Superior temporal gyrus (tissue), 1 donor: ENCODE results near the gene STOX1.
"Not testable (repeated sequence)": the region's sequence is repeated elsewhere in the genome, so short reads cannot be mapped to it uniquely, and the experiment has no call there.

Experiments used
- DNase-seq: peaks from one replicate; pipeline ENCODE4 v3.0.0-alpha.2; 2016; ENCODE audit errors: extremely low spot score

The STOX1 gene

GRCh38 chr10:68829952-68830351 is 2.6 kb downstream of the STOX1 start:
- DNase-seq = no peak

GRCh38 chr10:68831961-68832455 is 4.7 kb downstream of the STOX1 start:
- DNase-seq = no peak

DNA sequence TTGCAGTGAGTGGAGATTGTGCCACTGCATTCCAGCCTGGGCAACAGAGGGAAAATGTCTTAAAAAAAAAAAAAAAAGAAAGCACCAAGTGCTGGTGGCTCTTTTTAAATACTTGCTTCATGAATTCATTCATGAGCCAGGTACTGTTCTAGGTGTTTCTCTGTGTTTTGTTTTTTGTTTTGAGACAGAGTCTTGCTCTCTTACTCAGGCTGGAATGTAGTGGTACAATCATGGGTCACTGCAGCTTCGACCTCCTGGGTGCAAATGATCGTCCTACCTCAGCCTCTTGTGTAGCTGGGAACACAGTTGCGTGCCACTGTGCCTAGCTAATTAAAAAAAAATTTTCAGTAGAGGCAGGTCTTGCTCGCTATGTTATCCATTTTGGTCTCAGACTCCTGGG is 5.3 kb downstream of the STOX1 start:
- no peak for DNase-seq

GRCh38 chr10:68837626-68838322 is 10.4 kb downstream of the STOX1 start:
- DNase-seq = no peak

GRCh38 chr10:68840650-68841049 is 13.3 kb downstream of the STOX1 start:
- DNase-seq = not testable (repeated sequence)

DNA sequence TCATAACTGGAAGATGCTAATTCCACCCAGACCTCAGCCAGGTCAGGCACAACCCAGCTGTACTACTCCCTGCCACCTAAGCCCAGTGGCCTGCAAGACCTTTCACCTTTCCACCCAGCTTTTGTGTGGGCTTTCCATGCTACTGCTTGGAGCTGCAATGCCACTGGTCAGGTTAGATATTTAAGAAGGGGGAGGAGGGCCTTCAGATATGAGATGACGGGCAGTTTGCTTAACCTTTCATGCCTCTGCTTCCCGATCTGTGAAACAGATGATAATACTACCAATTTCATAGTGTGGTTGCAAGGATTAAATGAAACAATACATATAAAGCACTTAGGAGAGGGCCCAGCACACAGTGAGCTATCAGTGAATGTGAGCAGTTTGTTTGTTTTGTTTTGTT is 20.9 kb downstream of the STOX1 start:
- no peak for DNase-seq

DNA sequence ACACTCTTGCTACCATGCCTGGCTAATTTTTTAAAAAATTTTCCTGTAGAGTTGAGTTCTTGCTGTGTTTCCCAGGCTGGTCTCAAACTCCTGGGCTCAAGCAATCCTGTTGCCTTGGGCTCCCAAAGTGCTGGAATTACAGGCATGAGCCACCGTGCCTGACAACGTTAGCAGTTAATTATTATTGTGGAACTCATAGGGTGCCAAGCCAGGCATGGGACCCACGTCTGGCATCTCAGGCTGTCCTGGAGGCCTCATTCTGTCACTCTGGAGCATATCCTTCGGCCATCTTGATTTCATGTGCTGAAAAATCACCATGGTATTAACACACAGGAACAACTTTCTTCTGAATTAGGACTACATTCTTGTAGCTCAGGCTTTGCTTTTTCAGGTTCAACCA is 21.5 kb downstream of the STOX1 start:
- no peak for DNase-seq

DNA sequence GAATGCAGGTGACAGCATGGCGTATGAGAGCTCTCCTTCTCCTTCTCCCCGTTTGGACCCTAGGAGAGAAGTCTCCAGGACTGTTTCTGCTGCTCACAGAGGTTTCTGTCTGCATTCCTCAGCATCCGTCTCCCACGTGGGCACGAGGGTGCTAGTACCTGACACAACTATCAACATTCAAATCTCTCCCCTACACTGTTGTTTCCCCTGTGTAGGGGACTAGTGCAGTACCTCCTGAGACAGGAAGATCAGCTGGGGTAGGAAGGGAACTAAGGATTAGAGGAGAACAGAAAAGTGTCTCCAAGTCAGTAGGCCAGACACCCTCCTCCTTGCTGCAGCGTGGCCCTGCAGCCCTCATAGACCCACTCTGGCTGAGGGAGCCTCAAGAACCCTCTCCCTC is 29.0 kb downstream of the STOX1 start:
- DNase-seq = no peak

DNA sequence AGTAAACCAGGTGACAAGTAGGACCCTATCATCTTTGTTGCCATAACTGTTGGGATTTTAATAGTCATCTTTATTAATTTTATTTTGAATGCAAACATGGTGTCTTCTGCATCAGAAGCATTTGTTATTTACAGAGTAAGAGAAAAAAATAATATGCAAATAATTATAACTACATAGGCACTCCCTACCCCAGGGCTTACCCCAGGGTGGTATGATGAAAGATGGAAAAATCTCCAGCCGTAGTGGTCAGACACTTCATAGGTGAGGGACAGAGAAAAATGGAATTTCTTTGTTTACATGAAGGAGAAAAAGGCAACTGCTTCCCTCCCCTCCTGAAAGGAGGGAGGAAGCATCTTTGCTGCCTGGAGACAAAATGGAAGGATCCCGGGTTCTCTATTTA is 29.7 kb downstream of the STOX1 start:
- no peak for DNase-seq

GRCh38 chr10:68861253-68861652 is 33.9 kb downstream of the STOX1 start:
- no peak for DNase-seq

DNA sequence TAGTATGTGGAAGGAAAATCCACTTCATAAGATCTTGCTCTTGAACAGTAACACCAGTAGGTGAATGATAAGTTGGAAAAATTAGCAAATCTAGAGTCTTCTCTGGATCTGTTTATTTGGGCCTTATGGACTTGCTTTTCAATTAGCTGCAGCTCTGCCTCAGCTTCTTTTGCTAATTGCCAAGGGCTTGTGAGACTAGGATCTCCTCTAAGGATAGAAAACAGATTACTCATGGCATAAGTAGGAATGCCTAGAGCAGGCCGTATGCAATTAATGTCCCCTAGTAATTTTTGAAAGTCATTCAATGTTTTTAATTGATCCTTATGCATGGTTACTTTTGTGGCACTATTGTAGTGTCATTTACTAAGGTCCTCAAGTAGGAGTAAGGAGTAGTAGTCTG is 37.3 kb downstream of the STOX1 start:
- DNase-seq = no peak

DNA sequence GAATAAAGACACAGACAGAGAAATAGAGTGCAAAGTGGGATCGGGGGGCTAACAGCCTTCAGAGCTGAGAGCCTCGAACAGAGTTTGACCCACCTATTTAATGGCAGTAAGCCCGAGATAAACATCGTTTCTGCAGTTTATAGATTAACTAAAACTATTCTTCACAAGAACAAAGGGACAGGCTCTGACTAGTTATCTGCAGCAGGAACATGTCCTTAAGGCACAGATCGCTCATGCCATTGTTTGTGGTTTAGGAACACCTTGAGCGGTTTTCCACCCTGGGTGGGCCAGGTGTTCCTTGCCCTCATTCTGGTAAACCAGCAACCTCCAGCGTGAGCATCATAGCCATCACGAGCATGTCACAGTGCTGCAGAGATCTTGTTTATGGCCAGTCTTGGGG is 40.8 kb downstream of the STOX1 start:
- not testable (repeated sequence) for DNase-seq

GRCh38 chr10:68869623-68870022 is 42.3 kb downstream of the STOX1 start:
- DNase-seq = no peak

DNA sequence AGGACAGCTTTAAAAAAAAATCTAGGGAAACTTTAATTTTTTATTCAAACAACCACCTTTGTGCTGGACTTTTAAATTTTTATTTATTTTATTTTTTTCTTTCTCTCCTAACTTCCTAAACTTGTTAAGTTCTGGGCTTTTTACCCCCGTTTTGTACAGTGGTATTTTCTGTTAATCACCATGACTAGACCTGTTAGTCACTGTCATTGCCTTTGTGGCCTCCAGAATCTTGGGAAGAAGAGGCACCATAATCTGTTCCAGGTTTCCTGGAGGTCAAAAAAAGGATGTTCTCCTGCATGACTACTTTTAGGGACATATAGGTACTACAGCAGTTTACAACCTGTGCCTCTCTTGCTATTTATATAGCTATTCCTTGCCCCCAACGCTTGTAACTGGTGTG is 42.7 kb downstream of the STOX1 start:
- no peak for DNase-seq

- DNase-seq = no peak
Observed at GRCh38 chr10:68870545-68871104, 43.3 kb downstream of the STOX1 start.

DNA sequence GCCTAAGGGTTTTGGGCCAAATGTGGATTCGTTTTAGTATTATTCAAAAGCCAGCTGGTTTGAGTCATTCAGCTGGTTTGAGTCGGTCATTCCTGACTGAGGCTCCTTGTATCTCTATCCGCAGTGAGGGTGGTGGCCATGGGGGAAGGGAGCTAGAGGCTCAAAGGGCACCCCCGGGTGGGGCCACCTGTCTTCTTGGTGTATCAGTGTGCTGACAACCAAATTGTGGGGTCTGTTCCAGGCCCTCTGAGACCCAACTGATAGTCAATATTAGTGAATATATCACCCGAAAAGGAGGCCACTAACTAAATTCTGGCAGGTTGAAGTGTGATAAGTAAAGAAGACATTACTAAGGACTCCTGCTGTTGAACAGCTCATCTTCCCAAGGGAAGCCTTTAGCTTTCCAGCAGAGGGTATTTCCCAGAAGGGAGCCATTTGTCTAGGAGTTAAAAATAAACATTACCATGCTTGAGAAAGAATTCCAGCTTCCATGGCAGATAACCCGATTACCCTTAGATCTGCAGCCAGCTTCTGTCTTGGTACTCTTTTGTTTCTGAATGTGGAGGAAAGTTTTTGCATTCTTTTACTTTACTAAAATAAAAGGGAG is 43.9 kb downstream of the STOX1 start:
- no peak for DNase-seq

- DNase-seq = no peak
Observed at GRCh38 chr10:68871731-68872342, 44.5 kb downstream of the STOX1 start.

- DNase-seq = no peak
Observed at GRCh38 chr10:68876246-68877138, 49.2 kb downstream of the STOX1 start.

DNA sequence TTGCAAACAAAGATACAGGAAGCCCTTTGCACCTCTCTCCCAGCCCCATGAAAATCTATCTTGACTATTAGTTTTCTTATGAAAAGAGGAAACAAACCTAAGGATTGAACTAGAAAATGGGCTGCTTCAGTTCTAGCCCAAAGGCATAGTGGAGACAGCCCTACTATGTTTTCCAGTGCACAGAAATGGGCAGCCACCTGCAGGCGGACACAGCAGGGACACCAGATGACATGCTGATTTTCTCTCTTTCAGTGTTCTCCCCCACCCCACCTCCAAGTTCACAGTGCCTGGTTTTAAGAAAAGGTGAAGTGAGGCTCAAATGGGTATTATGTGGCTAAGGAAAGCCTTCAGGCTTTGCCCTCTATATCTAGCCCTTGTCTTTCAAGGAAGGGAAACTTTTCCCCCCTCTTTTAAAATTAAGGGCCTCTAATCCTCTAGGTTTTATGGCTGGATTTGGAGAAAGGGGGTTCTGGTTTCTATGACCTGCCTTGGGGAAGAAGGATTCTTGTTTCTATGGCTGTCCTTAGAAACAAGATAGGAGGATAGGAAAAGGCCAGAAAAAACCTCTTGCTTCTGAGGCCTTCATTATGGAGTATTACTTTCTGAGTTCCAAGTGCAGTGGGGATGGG is 50.3 kb downstream of the STOX1 start:
- no peak for DNase-seq

DNA sequence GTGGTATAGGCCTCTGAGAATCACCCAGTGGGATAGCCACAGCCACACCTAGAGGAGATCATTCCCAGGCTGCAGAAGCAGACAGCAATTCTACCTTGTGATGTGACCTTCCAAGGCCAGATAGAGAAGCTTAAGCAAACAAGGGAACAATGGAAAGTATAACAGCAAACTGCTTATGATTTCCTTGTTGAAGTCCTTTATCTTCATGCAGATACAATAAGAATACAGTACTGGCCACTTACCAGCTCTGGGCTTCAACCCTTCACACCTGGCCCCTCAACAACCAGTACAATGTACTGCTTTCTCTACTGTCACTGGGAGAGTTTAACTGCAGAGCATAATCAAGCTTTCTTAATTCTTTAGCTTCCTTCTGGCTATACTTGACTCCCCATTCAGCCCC is 51.2 kb downstream of the STOX1 start:
- no peak for DNase-seq

DNA sequence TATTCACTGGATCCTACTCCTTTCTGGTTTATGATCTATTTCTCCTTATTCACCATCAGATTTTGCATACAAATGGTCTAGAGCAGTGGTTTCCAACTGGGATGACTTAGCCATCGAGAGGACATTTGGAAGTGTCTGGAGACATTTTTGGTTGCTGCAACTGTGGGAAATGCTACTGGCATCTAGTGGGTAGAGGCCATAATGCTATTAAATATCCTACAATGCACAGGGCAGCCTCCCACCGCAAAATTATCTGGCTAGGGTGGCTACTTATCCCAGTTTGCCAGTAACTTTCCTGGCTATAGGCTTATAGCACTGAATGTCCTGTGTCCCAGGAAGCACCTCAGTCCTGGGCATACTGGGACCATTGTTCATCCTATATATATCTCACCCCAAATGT is 52.3 kb downstream of the STOX1 start:
- DNase-seq = no peak
